HepG2 (cell line): ENCODE measurements around the gene TBX6. TPM values are rescaled to one million over a fixed set of nuclear protein-coding genes. Genes with fewer than 3 reads are reported as not detected.

ENCODE experiments used
- CEBPG ChIP-seq: IDR thresholded peaks from 2 replicates; pipeline ENCODE4 v1.6.1; 2016
- MAFK ChIP-seq, 2 experiments: IDR thresholded peaks in 1 of 2; conservative IDR thresholded peaks in 1 of 2; 2 replicates each; pipeline ENCODE4 v1.6.1; 2011; ENCODE audit warnings: improper control_type of control experiment in 2 of 2, low read length in 2 of 2
- NBN ChIP-seq: fragments of 450-650 bp; conservative IDR thresholded peaks from 2 replicates; pipeline ENCODE4 v1.6.1; 2017
- NFE2 ChIP-seq: sonication (generic); formaldehyde crosslinking; IDR thresholded peaks from 2 replicates; pipeline ENCODE4 v1.4.0; 2020; ENCODE audit warnings: missing genetic modification reagents
- TMF1 ChIP-seq: sonication (generic); formaldehyde crosslinking; IDR thresholded peaks from 2 replicates; pipeline ENCODE4 v1.8.1; 2022; ENCODE audit warnings: low read depth, missing genetic modification reagents
- ZNF121 ChIP-seq: sonication (generic); formaldehyde crosslinking; IDR thresholded peaks from 2 replicates; pipeline ENCODE4 v1.5.0; 2020; ENCODE audit warnings: mild to moderate bottlenecking, missing genetic modification reagents
- polyA plus RNA-seq, 8 experiments: library from polyadenylated mRNA; depleted of rRNA in 3 of 8; stranded (reverse) in 7 of 8; unstranded in 1 of 8; fragments of >200 nt; fragmentation: Illumina TruSeq in 4 of 8; extraction: Trizol in 4 of 8; gene quantifications; 2 replicates each; pipeline versions ENCODE4 v1.2.1 to v1.2.3, GENCODE V29; 2011 to 2016; ENCODE audit warnings: low read depth in 4 of 8, missing spikeins in 1 of 8, mixed read lengths in 1 of 8; ENCODE audit not compliant: insufficient read depth in 1 of 8
- total RNA-seq, 5 experiments: library from RNA; depleted of rRNA; stranded (reverse); fragments of >200 nt; fragmentation: Illumina TruSeq; extraction: Trizol; gene quantifications; 2 replicates each; pipeline ENCODE4 v1.2.3, GENCODE V29; 2016; ENCODE audit warnings: low read depth in 1 of 5
- TF ChIP-seq, protein P1 (sequence below): sonication (generic); formaldehyde crosslinking; IDR thresholded peaks from 2 replicates; pipeline ENCODE4 v1.9.0; 2022; ENCODE audit warnings: low read depth, missing genetic modification reagents
- TF ChIP-seq, protein P2 (sequence below): sonication (generic); formaldehyde crosslinking; IDR thresholded peaks from 2 replicates; pipeline ENCODE4 v1.5.0; 2020; ENCODE audit warnings: mild to moderate bottlenecking, low read depth, missing genetic modification reagents, borderline replicate concordance
- TF ChIP-seq, protein P3 (sequence below): sonication (generic); formaldehyde crosslinking; IDR thresholded peaks from 2 replicates; pipeline ENCODE4 v1.5.1; 2020; ENCODE audit warnings: mild to moderate bottlenecking, missing genetic modification reagents
- TF ChIP-seq, protein P4 (sequence below): sonication (generic); formaldehyde crosslinking; IDR thresholded peaks from 2 replicates; pipeline ENCODE4 v1.8.0; 2022; ENCODE audit warnings: missing genetic modification reagents, mild to moderate bottlenecking, moderate library complexity, borderline replicate concordance
- TF ChIP-seq, protein P5 (sequence below): sonication (generic); formaldehyde crosslinking; IDR thresholded peaks from 2 replicates; pipeline ENCODE4 v1.5.0; 2020; ENCODE audit warnings: mild to moderate bottlenecking, missing genetic modification reagents, moderate library complexity

TBX6 gene
- total and polyA plus RNA-seq, 2 of the 13 experiments (the other 11 are each of a cell fraction or from before 2014, with no cell fraction given), result 0.24 to 0.42 TPM

DNA sequence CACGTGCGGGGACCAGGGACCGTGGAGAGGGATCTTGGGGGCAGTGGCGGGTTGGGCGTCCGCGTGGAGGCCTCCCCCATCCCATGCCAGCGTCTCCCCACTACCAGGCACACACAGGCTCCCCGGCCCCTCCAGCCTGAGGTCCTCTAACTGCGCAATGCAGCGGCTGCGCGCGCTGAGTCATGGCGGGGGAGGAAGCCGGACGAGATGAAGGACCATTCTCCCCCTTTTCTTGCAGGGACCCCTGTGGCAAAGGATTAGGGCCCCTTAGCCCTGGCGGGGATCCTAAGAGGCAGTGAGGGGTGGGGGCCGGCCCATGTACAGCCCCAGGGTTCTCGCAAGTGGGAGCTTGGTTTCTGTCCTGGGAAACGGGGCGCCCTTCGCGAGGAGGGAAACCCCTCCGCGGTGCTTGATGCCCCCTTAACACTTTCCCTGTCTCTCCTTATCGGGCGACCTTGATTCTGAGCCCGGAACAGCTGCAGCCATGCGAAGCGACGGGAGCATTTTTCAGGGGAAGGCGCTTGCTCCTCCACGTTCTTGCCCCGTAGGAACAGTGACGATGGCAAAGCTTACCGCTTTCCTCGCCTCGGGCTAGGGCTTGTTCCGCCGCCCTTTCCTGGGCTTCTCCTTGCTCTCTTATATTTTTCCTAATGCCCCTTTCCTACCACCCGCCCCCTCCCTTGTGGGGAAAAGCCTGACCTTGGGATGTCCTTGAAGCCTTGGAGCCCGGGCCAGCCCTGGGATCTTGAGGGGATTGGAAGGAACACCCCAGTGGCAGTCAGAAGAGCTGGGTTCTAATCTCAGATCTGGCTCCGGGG lies 25.6 kb downstream of the TBX6 start (continued):
- no peak for TF ChIP-seq TMF1 (CRISPR knock-in tag)
- no peak for TF ChIP-seq MAFK (conservative IDR thresholded peaks at IDR 0.05 in 1 of 2, IDR thresholded peaks at IDR 0.05 in 1 of 2; ENCODE audit: low read length in 2 of 2)
- TF ChIP-seq, protein P1, sequence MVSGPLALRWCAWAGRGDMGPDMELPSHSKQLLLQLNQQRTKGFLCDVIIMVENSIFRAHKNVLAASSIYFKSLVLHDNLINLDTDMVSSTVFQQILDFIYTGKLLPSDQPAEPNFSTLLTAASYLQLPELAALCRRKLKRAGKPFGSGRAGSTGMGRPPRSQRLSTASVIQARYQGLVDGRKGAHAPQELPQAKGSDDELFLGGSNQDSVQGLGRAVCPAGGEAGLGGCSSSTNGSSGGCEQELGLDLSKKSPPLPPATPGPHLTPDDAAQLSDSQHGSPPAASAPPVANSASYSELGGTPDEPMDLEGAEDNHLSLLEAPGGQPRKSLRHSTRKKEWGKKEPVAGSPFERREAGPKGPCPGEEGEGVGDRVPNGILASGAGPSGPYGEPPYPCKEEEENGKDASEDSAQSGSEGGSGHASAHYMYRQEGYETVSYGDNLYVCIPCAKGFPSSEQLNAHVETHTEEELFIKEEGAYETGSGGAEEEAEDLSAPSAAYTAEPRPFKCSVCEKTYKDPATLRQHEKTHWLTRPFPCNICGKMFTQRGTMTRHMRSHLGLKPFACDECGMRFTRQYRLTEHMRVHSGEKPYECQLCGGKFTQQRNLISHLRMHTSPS (CRISPR knock-in tag), result no peak; the same call in 1 of the 2 replicates
- TF ChIP-seq, protein P2, sequence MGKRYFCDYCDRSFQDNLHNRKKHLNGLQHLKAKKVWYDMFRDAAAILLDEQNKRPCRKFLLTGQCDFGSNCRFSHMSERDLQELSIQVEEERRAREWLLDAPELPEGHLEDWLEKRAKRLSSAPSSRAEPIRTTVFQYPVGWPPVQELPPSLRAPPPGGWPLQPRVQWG, result no peak
- no peak; the same call in 1 of the 2 replicates for TF ChIP-seq ZNF121 (CRISPR knock-in tag)
- no peak for TF ChIP-seq NBN
- no peak for TF ChIP-seq CEBPG
- TF ChIP-seq NFE2, result peak; percentile 24; the same call in 1 of the 2 replicates
- TF ChIP-seq, protein P3, sequence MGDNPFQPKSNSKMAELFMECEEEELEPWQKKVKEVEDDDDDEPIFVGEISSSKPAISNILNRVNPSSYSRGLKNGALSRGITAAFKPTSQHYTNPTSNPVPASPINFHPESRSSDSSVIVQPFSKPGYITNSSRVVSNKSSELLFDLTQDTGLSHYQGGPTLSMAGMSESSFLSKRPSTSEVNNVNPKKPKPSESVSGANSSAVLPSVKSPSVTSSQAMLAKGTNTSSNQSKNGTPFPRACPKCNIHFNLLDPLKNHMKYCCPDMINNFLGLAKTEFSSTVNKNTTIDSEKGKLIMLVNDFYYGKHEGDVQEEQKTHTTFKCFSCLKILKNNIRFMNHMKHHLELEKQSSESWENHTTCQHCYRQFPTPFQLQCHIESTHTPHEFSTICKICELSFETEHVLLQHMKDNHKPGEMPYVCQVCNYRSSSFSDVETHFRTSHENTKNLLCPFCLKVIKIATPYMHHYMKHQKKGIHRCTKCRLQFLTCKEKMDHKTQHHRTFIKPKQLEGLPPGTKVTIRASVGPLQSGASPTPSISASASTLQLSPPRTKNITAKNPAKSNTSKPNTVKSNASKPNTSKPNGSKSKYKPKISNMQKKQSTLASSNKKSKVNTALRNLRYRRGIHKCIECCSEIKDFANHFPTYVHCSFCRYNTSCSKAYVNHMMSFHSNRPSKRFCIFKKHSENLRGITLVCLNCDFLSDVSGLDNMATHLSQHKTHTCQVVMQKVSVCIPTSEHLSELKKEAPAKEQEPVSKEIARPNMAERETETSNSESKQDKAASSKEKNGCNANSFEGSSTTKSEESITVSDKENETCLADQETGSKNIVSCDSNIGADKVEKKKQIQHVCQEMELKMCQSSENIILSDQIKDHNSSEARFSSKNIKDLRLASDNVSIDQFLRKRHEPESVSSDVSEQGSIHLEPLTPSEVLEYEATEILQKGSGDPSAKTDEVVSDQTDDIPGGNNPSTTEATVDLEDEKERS (CRISPR knock-in tag), result no peak; the same call in 1 of the 2 replicates
- TF ChIP-seq, protein P4, sequence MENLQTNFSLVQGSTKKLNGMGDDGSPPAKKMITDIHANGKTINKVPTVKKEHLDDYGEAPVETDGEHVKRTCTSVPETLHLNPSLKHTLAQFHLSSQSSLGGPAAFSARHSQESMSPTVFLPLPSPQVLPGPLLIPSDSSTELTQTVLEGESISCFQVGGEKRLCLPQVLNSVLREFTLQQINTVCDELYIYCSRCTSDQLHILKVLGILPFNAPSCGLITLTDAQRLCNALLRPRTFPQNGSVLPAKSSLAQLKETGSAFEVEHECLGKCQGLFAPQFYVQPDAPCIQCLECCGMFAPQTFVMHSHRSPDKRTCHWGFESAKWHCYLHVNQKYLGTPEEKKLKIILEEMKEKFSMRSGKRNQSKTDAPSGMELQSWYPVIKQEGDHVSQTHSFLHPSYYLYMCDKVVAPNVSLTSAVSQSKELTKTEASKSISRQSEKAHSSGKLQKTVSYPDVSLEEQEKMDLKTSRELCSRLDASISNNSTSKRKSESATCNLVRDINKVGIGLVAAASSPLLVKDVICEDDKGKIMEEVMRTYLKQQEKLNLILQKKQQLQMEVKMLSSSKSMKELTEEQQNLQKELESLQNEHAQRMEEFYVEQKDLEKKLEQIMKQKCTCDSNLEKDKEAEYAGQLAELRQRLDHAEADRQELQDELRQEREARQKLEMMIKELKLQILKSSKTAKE (CRISPR knock-in tag), result no peak
- TF ChIP-seq, protein P5, sequence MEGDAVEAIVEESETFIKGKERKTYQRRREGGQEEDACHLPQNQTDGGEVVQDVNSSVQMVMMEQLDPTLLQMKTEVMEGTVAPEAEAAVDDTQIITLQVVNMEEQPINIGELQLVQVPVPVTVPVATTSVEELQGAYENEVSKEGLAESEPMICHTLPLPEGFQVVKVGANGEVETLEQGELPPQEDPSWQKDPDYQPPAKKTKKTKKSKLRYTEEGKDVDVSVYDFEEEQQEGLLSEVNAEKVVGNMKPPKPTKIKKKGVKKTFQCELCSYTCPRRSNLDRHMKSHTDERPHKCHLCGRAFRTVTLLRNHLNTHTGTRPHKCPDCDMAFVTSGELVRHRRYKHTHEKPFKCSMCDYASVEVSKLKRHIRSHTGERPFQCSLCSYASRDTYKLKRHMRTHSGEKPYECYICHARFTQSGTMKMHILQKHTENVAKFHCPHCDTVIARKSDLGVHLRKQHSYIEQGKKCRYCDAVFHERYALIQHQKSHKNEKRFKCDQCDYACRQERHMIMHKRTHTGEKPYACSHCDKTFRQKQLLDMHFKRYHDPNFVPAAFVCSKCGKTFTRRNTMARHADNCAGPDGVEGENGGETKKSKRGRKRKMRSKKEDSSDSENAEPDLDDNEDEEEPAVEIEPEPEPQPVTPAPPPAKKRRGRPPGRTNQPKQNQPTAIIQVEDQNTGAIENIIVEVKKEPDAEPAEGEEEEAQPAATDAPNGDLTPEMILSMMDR, result no peak
